HG03575 (cell line): ENCODE results near the gene KCNH1.

Experiments used
- ATAC-seq: cut with Tn5 transposase; IDR thresholded peaks from one replicate; pipeline ENCODE4 v1.9.1; 2021; ENCODE audit not compliant: unreplicated experiment, insufficient number of reproducible peaks, low FRiP score; ENCODE audit errors: extremely low read depth

Gene KCNH1

GRCh38 chr1:210715072-210715471 is 418.9 kb downstream of the KCNH1 start:
- no peak for ATAC-seq

GRCh38 chr1:210711825-210712612 is 421.9 kb downstream of the KCNH1 start:
- no peak for ATAC-seq

GRCh38 chr1:210709701-210710100 is 424.2 kb downstream of the KCNH1 start:
- no peak for ATAC-seq

- no peak for ATAC-seq
Observed at GRCh38 chr1:210707300-210708240, 426.4 kb downstream of the KCNH1 start.

- ATAC-seq = no peak
Observed at GRCh38 chr1:210706246-210706645, 427.7 kb downstream of the KCNH1 start.

- no peak for ATAC-seq
Observed at GRCh38 chr1:210705086-210705485, 428.9 kb downstream of the KCNH1 start.

- ATAC-seq = no peak
Observed at GRCh38 chr1:210703593-210703992, 430.4 kb downstream of the KCNH1 start.

GRCh38 chr1:210702506-210702905 is 431.4 kb downstream of the KCNH1 start:
- ATAC-seq = no peak

- ATAC-seq = no peak
Observed at GRCh38 chr1:210700511-210700910, 433.4 kb downstream of the KCNH1 start.

GRCh38 chr1:210700083-210700482 is 433.9 kb downstream of the KCNH1 start:
- no peak for ATAC-seq

GRCh38 chr1:210698661-210699060 is 435.3 kb downstream of the KCNH1 start:
- no peak for ATAC-seq

GRCh38 chr1:210697185-210697584 is 436.8 kb downstream of the KCNH1 start:
- no peak for ATAC-seq

GRCh38 chr1:210696709-210697108 is 437.2 kb downstream of the KCNH1 start:
- peak; percentile 98 for ATAC-seq

- no peak for ATAC-seq
Observed at GRCh38 chr1:210695026-210695425, 438.9 kb downstream of the KCNH1 start.

- no peak for ATAC-seq
Observed at GRCh38 chr1:210692796-210693195, 441.2 kb downstream of the KCNH1 start.

GRCh38 chr1:210691039-210691610 is 442.8 kb downstream of the KCNH1 start:
- no peak for ATAC-seq

- ATAC-seq = no peak
Observed at GRCh38 chr1:210690236-210690635, 443.7 kb downstream of the KCNH1 start.

GRCh38 chr1:210689826-210690225 is 444.1 kb downstream of the KCNH1 start:
- ATAC-seq = no peak

GRCh38 chr1:210688512-210689234 is 445.3 kb downstream of the KCNH1 start:
- ATAC-seq = no peak
